GM12878 (cell line): Measurements from ENCODE around the gene ARHGAP12. TPM values are rescaled to one million over a fixed set of nuclear protein-coding genes. Genes with fewer than 3 reads are reported as not detected.

Experiments
- FOS ChIP-seq: IDR thresholded peaks from 3 replicates; pipeline ENCODE4 v1.6.1; 2011; ENCODE audit warnings: borderline replicate concordance; ENCODE audit not compliant: insufficient read length; ENCODE audit errors: extremely low read depth
- HDGF ChIP-seq: fragments of 450-650 bp; IDR thresholded peaks from 2 replicates; pipeline ENCODE4 v1.6.1; 2016; ENCODE audit warnings: antibody characterized with exemption
- IRF4 ChIP-seq: IDR thresholded peaks from 2 replicates; pipeline ENCODE4 v1.6.1; 2011; ENCODE audit warnings: low read depth, low read length
- NKRF ChIP-seq: fragments of 450-650 bp; conservative IDR thresholded peaks from 2 replicates; pipeline ENCODE4 v1.6.1; 2017; ENCODE audit warnings: mild to moderate bottlenecking, moderate library complexity
- RAD21 ChIP-seq: IDR thresholded peaks from 2 replicates; pipeline ENCODE4 v1.6.1; 2011; ENCODE audit warnings: mild to moderate bottlenecking, low read depth, low read length, moderate library complexity; ENCODE audit not compliant: insufficient read depth
- SMC3 ChIP-seq: IDR thresholded peaks from 2 replicates; pipeline ENCODE4 v1.6.1; 2011; ENCODE audit warnings: low read length, improper control_type of control experiment, borderline replicate concordance
- STAT3 ChIP-seq: IDR thresholded peaks from 2 replicates; pipeline ENCODE4 v1.6.1; 2011; ENCODE audit warnings: low read depth, low read length, improper control_type of control experiment
- ZNF24 ChIP-seq: fragments of 450-650 bp; IDR thresholded peaks from 2 replicates; pipeline ENCODE4 v1.6.1; 2017; ENCODE audit warnings: antibody characterized with exemption, mild to moderate bottlenecking
- ZNF592 ChIP-seq: fragments of 450-650 bp; IDR thresholded peaks from 2 replicates; pipeline ENCODE4 v1.6.1; 2017; ENCODE audit warnings: mild to moderate bottlenecking, moderate library complexity
- ZNF687 ChIP-seq: fragments of 450-650 bp; IDR thresholded peaks from 2 replicates; pipeline ENCODE4 v1.6.1; 2017; ENCODE audit warnings: mild to moderate bottlenecking, moderate library complexity
- polyA plus RNA-seq, 11 experiments: library from polyadenylated mRNA; depleted of rRNA in 4 of 11; unstranded in 6 of 11; stranded (reverse) in 5 of 11; fragments of >200 nt; fragmentation: Nextera tagmentation in 4 of 11; fragmentation: Illumina TruSeq in 1 of 11; extraction: Ambion mirVana in 4 of 11; extraction: Trizol in 1 of 11; gene quantifications; 1 replicate in 1 of 11; 2 replicates in 10 of 11; pipeline versions ENCODE4 v1.2.1 to v1.2.3, GENCODE V29; 2011 to 2016; ENCODE audit warnings: inconsistent platforms in 2 of 11, missing spikeins in 2 of 11, low read depth in 1 of 11
- total RNA-seq, 4 experiments: library from RNA; depleted of rRNA in 3 of 4; stranded (reverse); fragments of >200 nt in 3 of 4; fragmentation: Illumina TruSeq in 1 of 4; extraction: Trizol in 1 of 4; gene quantifications; 2 replicates each; pipeline versions ENCODE4 v1.2.1 to v1.2.3, GENCODE V29; 2013 to 2021

Gene ARHGAP12
- total and polyA plus RNA-seq, 10 of the 15 experiments (the other 5 are each of a cell fraction or from before 2014, with no cell fraction given), result 5.4 to 15.6 (median 8.5) TPM

GRCh38 chr10:31864834-31865518 is 63.7 kb downstream of the ARHGAP12 start (continued):
- TF ChIP-seq NKRF, result no peak
- no peak for TF ChIP-seq ZNF24
- TF ChIP-seq ZNF687, result no peak
- no peak for TF ChIP-seq RAD21
- TF ChIP-seq SMC3, result no peak
- TF ChIP-seq HDGF, result no peak
- TF ChIP-seq IRF4, result no peak
- TF ChIP-seq STAT3, result no peak
- no peak for TF ChIP-seq ZNF592
- TF ChIP-seq FOS, result no peak
